ELF-1 (cell line): ENCODE results near the gene FGFRL1.

ENCODE experiments used
- DNase-seq: peaks from one replicate; pipeline ENCODE4 v3.0.0-alpha.2; 2016; ENCODE audit warnings: low read depth, low spot score

Gene FGFRL1

GRCh38 chr4:1075225-1075624 lies 63.8 kb downstream of the FGFRL1 start:
- no peak for DNase-seq

GRCh38 chr4:1075809-1076699 lies 64.6 kb downstream of the FGFRL1 start:
- DNase-seq: no peak
